HG02571 (cell line): Measurements from ENCODE around the gene SERGEF.

Experiments used
- ATAC-seq: cut with Tn5 transposase; IDR thresholded peaks from one replicate; pipeline ENCODE4 v1.9.1; 2021; ENCODE audit warnings: mild to moderate bottlenecking, moderate library complexity; ENCODE audit not compliant: unreplicated experiment

SERGEF gene

GRCh38 chr11:17760102-17761029, 252.5 kb downstream of the SERGEF start:
- ATAC-seq, result no peak

GRCh38 chr11:17755891-17756290, 257.0 kb downstream of the SERGEF start:
- no peak for ATAC-seq

GRCh38 chr11:17753641-17754040, 259.2 kb downstream of the SERGEF start:
- ATAC-seq, result no peak

GRCh38 chr11:17753153-17753552, 259.7 kb downstream of the SERGEF start:
- no peak for ATAC-seq

GRCh38 chr11:17752144-17752543, 260.7 kb downstream of the SERGEF start:
- no peak for ATAC-seq

GRCh38 chr11:17751558-17751957, 261.3 kb downstream of the SERGEF start:
- ATAC-seq, result no peak

- no peak for ATAC-seq
Measured at GRCh38 chr11:17750801-17751165, 262.1 kb downstream of the SERGEF start.

GRCh38 chr11:17750013-17750800, 262.6 kb downstream of the SERGEF start:
- no peak for ATAC-seq

GRCh38 chr11:17748761-17749721, 263.8 kb downstream of the SERGEF start:
- ATAC-seq, result no peak

GRCh38 chr11:17748044-17748443, 264.8 kb downstream of the SERGEF start:
- ATAC-seq, result no peak

GRCh38 chr11:17747131-17747955, 265.5 kb downstream of the SERGEF start:
- no peak for ATAC-seq

GRCh38 chr11:17746096-17746495, 266.8 kb downstream of the SERGEF start:
- ATAC-seq, result no peak

GRCh38 chr11:17745023-17745772, 267.6 kb downstream of the SERGEF start:
- no peak for ATAC-seq

- ATAC-seq, result no peak
Measured at GRCh38 chr11:17744151-17744940, 268.5 kb downstream of the SERGEF start.

- ATAC-seq, result no peak
Measured at GRCh38 chr11:17743808-17744119, 269.1 kb downstream of the SERGEF start.

- ATAC-seq, result no peak
Measured at GRCh38 chr11:17743026-17743807, 269.6 kb downstream of the SERGEF start.

- no peak for ATAC-seq
Measured at GRCh38 chr11:17742019-17742418, 270.8 kb downstream of the SERGEF start.

GRCh38 chr11:17741487-17741886, 271.4 kb downstream of the SERGEF start:
- no peak for ATAC-seq
